Dendritic cell treated with granulocyte-macrophage colony-stimulating factor and Interleukin-4, amounts not matched to agents 40 ng/mL and 50 ng/mL, for 4 days (primary cell): ENCODE measurements around the gene EPN2.
"Not testable (repeated sequence)": the region's sequence is repeated elsewhere in the genome, so short reads cannot be mapped to it uniquely, and the experiment has no call there.

Source experiments
- H3K27ac Mint-ChIP-seq: one replicate; pipeline ENCODE4 v1.8.0; 2022; ENCODE audit warnings: mild to moderate bottlenecking, mixed read lengths
- H3K27me3 Mint-ChIP-seq: one replicate; pipeline ENCODE4 v1.8.0; 2022; ENCODE audit warnings: mild to moderate bottlenecking, mixed read lengths
- H3K36me3 Mint-ChIP-seq: one replicate; pipeline ENCODE4 v1.8.0; 2022; ENCODE audit warnings: low read depth, mixed read lengths
- H3K4me1 Mint-ChIP-seq: one replicate; pipeline ENCODE4 v1.8.0; 2022; ENCODE audit warnings: low read depth, mixed read lengths
- H3K4me3 Mint-ChIP-seq: one replicate; pipeline ENCODE4 v1.8.0; 2022; ENCODE audit warnings: mild to moderate bottlenecking, moderate library complexity, mixed read lengths
- H3K9me3 Mint-ChIP-seq: one replicate; pipeline ENCODE4 v1.8.0; 2022; ENCODE audit warnings: mixed read lengths
- intact Hi-C: fragments of 100-400 bp; cut with micrococcal nuclease; formaldehyde crosslinking; loops from one replicate; pipeline ENCODE4 v1.15.0; 2022

EPN2 gene

DNA sequence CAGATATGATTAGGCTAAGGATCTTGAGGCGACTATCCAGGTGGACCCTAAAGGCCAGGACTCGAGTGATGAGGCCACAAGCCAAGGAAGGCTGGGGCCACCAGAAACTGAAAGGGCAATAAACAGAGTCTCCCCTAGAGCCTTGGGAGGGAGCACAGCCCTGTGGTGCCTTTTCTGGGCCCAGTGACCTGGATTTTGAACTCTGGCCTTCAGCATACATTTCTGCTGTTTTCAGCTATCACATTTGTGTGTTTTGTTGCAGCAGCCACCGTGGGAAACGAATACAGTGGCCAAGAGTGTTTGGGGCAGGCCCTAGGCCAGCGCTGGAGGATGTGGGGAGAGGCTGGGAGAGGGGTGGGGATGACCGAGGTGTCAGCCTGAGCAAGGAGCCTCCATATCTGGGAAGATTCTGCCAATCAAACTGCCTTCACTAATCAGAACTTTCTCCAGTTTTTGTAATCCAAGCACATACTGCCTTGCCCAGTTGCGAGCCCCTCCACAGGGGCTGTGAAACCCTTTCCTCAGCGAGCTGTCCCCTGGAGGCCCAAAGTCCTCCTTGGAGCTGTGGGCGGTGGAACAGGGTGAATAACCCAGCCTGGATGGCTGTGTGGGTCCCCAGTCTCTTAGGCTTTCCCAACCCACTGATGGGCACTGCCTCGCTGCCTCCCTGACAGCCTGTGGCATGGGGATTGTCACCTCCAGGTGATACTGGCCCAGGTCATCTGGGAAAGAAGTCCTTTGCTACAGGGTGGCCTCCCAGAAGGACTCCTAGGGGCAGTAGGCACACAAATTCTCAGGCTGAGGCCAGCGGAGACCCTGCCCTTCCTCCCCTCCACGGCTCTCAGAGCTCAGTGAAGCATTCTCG is 108.6 kb downstream of the EPN2 start:
- no peaks in the 10 kb centered on the region for H3K4me1 Mint-ChIP-seq
- H3K9me3 Mint-ChIP-seq: no peaks in the 10 kb centered on the region
- intact Hi-C loops: no loop called here
- H3K36me3 Mint-ChIP-seq: no peaks in the 10 kb centered on the region
- H3K4me3 Mint-ChIP-seq: no peak overlapping the region
- H3K27me3 Mint-ChIP-seq: peaks cover 33% of the 10 kb centered on the region
- H3K27ac Mint-ChIP-seq: no peak overlapping the region

DNA sequence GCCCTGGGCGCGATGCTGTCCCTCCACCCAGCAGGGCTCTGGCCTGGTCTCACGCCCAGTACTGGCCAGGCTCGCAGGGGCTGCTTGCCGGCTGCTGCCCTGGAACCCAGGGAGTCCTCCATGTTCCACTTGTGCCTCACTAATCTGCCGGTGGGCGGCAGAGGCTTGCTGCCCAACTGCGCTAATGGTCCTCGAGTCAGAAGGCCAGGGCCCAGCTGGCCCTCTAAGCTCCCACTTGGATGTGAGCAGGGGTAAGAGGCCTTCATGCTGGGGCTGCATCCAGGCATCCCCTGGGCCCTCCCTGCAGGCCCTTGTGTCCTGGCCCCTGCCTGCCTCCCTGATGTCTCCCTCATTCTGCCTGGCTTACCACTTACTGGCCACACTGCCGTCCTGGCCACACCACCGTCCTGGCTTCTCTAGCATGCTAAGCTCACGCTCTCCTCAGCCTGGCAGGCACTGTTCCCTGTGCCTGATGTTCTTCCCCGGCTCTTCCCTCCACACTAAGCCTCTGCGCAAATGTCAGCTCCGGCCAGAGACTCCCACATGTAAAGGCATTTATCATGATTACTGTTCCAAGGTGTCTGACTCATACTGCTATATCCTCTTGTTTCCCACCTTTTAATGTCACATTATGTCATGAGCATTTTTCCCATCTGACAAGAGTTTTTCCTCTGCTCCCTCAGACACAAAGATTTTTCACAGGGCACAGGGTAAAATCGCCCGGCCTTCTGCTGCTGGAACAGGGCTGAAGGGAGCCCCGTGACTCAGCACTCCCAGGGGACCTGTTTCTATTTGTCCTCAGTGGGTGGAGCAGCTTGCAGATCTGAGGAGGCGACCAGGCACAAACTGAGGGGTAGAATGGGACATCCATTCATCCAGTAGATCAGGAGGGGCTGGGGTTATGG is 109.4 kb downstream of the EPN2 start:
- intact Hi-C loops: no loop called here
- Mint-ChIP-seq H3K4me3 (no peak overlapping the region), H3K9me3 (no peaks in the 10 kb centered on the region), H3K27me3 (peaks cover 31% of the 10 kb centered on the region), H3K27ac (no peak overlapping the region), H3K36me3 (no peaks in the 10 kb centered on the region), H3K4me1 (no peaks in the 10 kb centered on the region)

DNA sequence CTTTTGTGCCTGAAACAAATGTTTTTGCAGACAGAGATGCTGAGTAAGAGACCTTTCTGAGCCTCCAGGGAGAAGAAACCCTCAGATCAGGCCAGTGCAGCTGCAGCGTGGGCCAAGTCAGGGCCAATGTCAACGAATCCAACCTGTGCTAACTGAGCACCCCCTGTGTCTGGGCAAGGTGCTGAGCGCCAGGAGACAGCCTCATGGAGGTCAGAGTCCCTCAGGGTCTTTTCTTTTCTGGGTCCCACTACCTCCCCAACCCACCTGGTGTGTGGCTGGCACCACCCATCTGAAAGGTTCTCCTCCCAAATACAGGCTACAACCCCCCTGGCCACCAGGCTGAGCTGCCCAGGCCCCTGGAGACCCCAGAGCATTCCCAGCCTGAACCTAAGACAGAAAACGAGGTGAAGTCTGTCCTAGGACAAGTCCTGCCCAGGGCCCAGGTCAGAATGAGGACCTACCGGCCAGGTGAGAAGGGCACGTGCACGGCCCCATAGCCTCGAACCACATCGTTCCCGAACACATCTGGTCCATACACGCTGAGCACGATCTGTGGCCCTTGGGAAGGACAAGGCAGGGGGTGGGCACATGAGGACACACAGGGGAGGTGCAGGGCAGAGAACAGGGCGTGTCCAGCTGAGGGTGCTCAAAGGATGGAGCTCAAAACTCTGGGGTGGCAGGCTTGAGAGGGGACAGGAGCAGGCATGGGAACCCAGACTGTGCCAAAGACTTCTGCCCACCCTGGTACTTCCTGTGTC is 110.3 kb downstream of the EPN2 start:
- Mint-ChIP-seq H3K27ac (no peak overlapping the region), H3K4me3 (no peak overlapping the region), H3K4me1 (no peaks in the 10 kb centered on the region), H3K36me3 (no peaks in the 10 kb centered on the region), H3K9me3 (no peaks in the 10 kb centered on the region), H3K27me3 (peaks cover 30% of the 10 kb centered on the region)
- intact Hi-C loops: no loop called here

DNA sequence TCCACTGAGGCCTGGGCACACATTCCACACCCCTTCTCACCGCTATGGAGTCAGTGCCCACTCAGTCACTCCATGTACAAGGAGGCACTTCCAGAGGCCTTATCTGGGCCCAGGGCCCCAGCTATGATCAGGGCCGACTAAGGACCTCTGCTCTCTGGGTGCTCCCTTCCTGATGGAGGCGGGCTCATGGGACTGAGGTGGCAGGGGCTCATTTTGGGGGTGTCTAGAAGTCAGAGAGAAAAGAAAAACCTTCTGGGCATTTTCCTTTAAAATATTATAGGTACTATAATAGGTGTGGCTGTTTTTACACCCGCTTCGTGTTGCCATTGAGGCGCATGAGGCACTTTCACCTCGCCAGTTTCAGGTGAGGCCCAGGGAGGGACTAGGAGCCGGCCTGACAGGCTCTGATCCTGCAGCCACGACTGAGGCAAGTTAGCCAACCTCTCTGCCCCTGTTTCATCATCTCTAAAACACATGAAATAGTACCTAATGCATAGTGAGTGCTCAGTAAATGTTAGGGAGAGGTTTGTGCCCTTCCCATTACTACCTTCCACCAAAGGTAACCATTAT is 111.0 kb downstream of the EPN2 start:
- Mint-ChIP-seq H3K9me3 (no peaks in the 10 kb centered on the region), H3K4me1 (no peaks in the 10 kb centered on the region), H3K4me3 (no peak overlapping the region), H3K36me3 (no peaks in the 10 kb centered on the region), H3K27me3 (peaks cover 25% of the 10 kb centered on the region), H3K27ac (no peak overlapping the region)
- intact Hi-C loops: no loop called here

DNA sequence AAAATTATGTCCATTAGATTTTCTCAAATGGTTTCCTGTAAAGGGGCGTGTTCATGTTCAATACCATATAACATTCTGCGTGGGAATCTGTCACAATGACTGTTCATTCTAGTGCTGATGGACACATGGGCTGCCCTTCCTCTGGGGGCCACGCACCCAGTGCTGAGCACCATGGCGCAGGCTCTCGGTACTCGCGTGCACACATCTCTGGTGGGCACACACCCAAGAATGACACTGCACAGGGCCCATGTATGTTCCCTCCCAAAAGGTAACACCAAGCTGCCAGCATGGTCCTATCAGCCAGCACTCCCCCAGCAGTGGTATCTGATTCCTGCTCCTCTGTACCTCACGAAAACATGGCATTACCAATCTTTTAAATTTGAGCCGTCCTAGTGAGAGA is 111.6 kb downstream of the EPN2 start:
- no peak overlapping the region for H3K4me3 Mint-ChIP-seq
- intact Hi-C loops: no loop called here
- H3K27ac Mint-ChIP-seq: no peak overlapping the region
- no peaks in the 10 kb centered on the region for H3K9me3 Mint-ChIP-seq
- H3K36me3 Mint-ChIP-seq: no peaks in the 10 kb centered on the region
- H3K4me1 Mint-ChIP-seq: no peaks in the 10 kb centered on the region
- H3K27me3 Mint-ChIP-seq: peaks cover 25% of the 10 kb centered on the region

DNA sequence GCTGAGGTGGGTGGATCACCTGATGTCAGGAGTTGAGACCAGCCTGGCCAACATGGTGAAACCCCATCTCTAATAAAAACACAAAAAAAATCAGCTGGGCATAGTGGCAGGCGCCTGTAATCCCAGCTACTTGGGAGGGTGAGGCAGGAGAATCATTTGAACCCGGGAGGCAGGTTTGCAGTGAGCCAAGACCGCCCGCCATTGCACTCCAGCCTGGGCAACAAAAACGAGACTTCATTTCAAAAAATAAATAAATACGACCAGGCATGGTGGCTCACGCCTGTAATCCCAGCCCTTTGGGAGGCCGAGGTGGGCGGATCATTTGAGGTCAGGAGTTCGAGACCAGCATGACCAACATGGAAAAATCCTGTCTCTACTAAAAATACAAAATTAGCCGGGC is 116.2 kb downstream of the EPN2 start:
- H3K36me3 Mint-ChIP-seq, intact Hi-C loops, H3K27ac Mint-ChIP-seq, H3K4me3 Mint-ChIP-seq, H3K9me3 Mint-ChIP-seq, H3K4me1 Mint-ChIP-seq: not testable (repeated sequence)
- H3K27me3 Mint-ChIP-seq: peaks cover 40% of the 10 kb centered on the region

DNA sequence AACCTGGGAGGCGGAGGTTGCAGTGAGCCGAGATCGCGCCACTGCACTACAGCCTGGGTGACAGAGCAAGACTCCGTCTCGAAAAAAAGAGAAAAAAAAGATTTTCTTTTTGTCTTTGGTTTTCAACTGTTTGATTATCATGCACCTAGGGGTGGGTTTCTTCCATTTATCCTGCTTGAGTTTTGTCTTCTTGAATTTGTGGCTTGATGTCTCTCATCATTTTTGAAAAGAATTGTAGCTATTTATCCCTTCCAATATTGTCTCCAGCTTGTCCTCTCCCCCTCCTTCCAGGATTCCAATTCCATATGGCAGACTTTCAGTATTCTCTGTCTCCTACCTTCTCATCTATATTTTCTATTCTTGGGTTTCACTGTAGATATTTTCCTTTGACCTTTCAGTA is 117.6 kb downstream of the EPN2 start:
- Mint-ChIP-seq H3K27ac (no peak overlapping the region), H3K27me3 (peaks cover 50% of the 10 kb centered on the region), H3K4me1 (no peaks in the 10 kb centered on the region), H3K9me3 (no peaks in the 10 kb centered on the region), H3K4me3 (no peak overlapping the region), H3K36me3 (no peaks in the 10 kb centered on the region)
- intact Hi-C loops: no loop called here

DNA sequence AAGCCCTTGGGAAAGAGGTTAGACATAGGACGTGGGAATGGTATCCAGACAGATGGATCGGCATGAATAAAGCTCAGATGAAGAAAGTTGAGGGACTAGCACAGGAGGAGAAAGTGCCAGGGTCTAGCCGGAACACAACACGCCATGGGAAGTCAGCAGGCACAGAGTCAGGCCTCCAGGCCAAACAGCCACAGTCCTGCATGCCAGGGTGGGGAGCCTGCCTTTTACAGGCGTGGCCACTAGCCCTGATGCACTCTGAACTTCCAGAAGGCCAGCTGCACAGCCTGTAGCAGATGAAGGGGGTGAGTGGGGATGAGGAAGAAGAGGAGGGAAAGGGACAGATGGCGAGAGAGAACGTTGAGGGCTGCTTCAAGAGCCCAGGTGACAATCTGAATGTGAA is 120.2 kb downstream of the EPN2 start:
- intact Hi-C loops: no loop called here
- Mint-ChIP-seq H3K4me1 (no peaks in the 10 kb centered on the region), H3K27ac (no peak overlapping the region), H3K27me3 (peaks cover 55% of the 10 kb centered on the region), H3K36me3 (no peaks in the 10 kb centered on the region), H3K4me3 (no peak overlapping the region), H3K9me3 (no peaks in the 10 kb centered on the region)

DNA sequence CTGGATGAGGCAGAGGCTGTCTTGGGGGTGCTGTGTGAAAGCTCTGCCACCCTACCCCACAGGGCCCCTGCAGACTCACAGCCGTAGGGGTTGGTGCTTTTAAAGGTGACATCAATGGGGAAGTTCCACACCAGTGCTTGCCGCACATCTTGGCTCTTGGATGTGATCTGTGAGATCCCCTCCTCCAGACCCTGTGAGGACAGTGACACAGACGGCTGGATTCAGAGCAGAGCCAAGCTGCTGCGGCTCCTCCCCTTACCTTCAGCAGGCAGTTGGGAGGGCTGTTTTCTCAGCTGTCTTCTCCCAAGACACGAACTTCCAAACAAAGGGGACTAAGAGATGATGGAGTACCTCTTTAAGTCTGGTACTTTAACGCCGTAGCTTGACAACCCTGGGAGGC is 120.6 kb downstream of the EPN2 start:
- H3K4me1 Mint-ChIP-seq: no peaks in the 10 kb centered on the region
- intact Hi-C loops: no loop called here
- H3K27me3 Mint-ChIP-seq: peaks cover 55% of the 10 kb centered on the region
- no peak overlapping the region for H3K27ac Mint-ChIP-seq
- H3K9me3 Mint-ChIP-seq: no peaks in the 10 kb centered on the region
- no peaks in the 10 kb centered on the region for H3K36me3 Mint-ChIP-seq
- no peak overlapping the region for H3K4me3 Mint-ChIP-seq

DNA sequence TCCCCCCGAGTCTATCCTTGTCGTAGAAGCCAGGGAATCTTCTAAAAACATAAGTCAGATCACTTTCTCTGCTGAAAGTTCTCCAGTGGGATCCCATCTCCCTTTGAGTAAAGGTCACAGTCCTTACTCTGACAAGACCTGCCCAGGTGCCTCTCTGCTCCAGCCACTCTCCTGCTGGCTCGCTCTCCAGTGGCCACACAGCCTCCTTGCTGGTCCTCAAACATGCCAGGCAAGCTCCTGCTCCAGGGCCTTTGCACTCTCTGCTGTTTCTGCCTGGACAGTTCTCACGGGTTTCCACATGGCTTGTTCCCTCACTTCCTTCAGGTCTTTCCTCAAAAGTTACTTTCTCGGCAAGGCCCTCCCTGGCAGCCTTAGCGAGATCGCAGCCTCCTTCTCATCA is 122.0 kb downstream of the EPN2 start:
- Mint-ChIP-seq H3K27ac (no peak overlapping the region), H3K27me3 (peaks cover 57% of the 10 kb centered on the region), H3K9me3 (no peaks in the 10 kb centered on the region), H3K4me3 (no peak overlapping the region), H3K36me3 (no peaks in the 10 kb centered on the region), H3K4me1 (no peaks in the 10 kb centered on the region)
- intact Hi-C loops: no loop called here

DNA sequence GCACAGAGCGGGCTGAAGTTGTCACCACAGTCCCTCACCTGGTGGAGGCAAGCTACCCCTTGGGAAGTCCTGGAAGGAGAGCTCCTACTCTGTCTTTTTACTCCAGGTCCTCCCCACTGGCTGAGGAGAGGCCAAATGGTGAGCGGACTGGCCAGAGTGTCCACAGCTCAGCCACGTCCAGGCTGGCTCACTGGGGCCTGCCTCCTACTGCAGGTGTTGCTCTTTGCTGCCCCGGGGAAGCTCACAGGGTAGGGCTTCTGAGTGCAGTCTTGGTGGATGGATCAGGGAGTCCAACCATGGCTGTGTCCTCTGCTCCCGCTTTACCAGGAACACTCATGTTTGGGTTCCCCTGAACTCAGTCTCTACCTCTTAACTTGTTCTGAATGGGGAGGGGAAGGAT is 122.7 kb downstream of the EPN2 start:
- intact Hi-C loops: loop anchor here (5.0 kb wide), 1 partner anchor 102 kb away; no protein-coding TSS in a partner anchor
- H3K27ac Mint-ChIP-seq: no peak overlapping the region
- no peaks in the 10 kb centered on the region for H3K9me3 Mint-ChIP-seq
- no peak overlapping the region for H3K4me3 Mint-ChIP-seq
- H3K36me3 Mint-ChIP-seq: no peaks in the 10 kb centered on the region
- H3K4me1 Mint-ChIP-seq: no peaks in the 10 kb centered on the region
- peaks cover 59% of the 10 kb centered on the region for H3K27me3 Mint-ChIP-seq

DNA sequence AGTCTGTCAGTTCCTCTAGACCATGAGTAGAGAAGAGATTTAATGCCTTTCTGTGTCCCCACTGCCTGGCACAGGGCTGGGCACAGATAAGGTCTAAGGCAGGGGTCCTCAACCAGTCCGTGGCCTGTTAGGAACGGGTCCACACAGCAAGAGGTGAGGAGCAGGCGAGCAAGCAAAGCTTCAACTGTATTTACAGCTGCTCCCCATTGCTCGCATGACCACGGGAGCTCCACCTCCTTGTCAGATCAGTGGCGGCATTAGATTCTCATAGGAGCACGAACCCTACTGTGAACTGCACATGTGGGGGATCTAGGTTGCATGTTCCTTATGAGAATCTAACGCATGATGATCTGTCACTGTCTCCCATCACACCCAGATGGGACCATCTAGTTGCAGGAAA is 123.6 kb downstream of the EPN2 start:
- no peaks in the 10 kb centered on the region for H3K36me3 Mint-ChIP-seq
- intact Hi-C loops: loop anchor here (5.0 kb wide), 1 partner anchor 102 kb away; no protein-coding TSS in a partner anchor
- peaks cover 62% of the 10 kb centered on the region for H3K27me3 Mint-ChIP-seq
- H3K4me1 Mint-ChIP-seq: no peaks in the 10 kb centered on the region
- H3K9me3 Mint-ChIP-seq: no peaks in the 10 kb centered on the region
- H3K4me3 Mint-ChIP-seq: no peak overlapping the region
- no peak overlapping the region for H3K27ac Mint-ChIP-seq

DNA sequence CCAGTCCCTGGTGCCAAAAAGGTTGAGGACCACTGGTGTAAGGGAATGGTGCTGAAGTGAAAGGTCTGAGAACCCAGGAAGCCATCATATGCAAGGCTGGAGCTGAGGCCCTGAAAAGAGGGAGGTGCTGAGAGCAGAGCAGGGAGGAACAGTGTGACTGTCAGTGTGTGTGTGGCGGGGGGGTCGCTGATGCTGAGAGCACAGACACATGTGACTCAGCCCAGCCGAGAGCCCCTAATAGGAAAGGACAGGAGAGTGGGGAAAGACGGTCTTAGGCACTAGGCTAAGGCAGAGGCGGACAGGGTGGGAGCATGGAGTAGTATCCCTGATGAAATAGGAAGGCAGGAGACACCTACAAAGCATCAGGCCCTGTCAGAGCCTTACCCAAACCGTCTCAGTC is 124.2 kb downstream of the EPN2 start:
- H3K9me3 Mint-ChIP-seq: no peaks in the 10 kb centered on the region
- intact Hi-C loops: loop anchor here (5.0 kb wide), 1 partner anchor 101 kb away; no protein-coding TSS in a partner anchor
- no peaks in the 10 kb centered on the region for H3K36me3 Mint-ChIP-seq
- H3K4me1 Mint-ChIP-seq: no peaks in the 10 kb centered on the region
- H3K27ac Mint-ChIP-seq: no peak overlapping the region
- no peak overlapping the region for H3K4me3 Mint-ChIP-seq
- H3K27me3 Mint-ChIP-seq: peaks cover 65% of the 10 kb centered on the region
